K562 (cell line): ENCODE data around the gene CARS2. TPM values are rescaled to one million over a fixed set of nuclear protein-coding genes. Genes with fewer than 3 reads are reported as not detected.

Experiments
- ATAC-seq: fragments of 200-7000 bp; cut with Tn5 transposase; 3 replicates; pipeline ENCODE4 v1.9.1; 2020; ENCODE audit warnings: moderate library complexity
- BruUV-seq: library from RNA; stranded (reverse); fragments of 400-500 nt; replicated peaks from 2 replicates; lab custom pipeline; 2021; lab: Mats Ljungman, UMichigan
- CTCF ChIA-PET: fragments of 300-600 bp; formaldehyde crosslinking; extraction: SDS; loops from one replicate; lab custom pipeline; 2021; ENCODE audit warnings: low intra/inter-chr PET ratio; lab: Yijun Ruan, JAX
- POLR2A ChIA-PET: fragments of 300-600, 350-650 bp; sonication (Branson Sonifier 250); formaldehyde crosslinking; extraction: SDS; loops from one replicate; lab custom pipeline; 2021; ENCODE audit warnings: antibody characterized with exemption, inconsistent platforms; lab: Yijun Ruan, JAX
- DNase-seq, 4 experiments: peaks; one replicate each; pipeline versions ENCODE4 v3.0.0 to v3.0.0-alpha.2; 2011 to 2018; ENCODE audit warnings: low spot score in 3 of 4, mixed read lengths in 3 of 4; ENCODE audit errors: extremely low read depth in 1 of 4
- FAIRE-seq: peaks from 2 replicates; lab custom pipeline; 2011; peaks lifted over from hg19 to GRCh38; lab: Jason Lieb, UNC
- H2AFZ ChIP-seq: 2 replicates; pipeline ENCODE4 v1.6.0; 2011; ENCODE audit warnings: low read depth, low read length, control low read depth, inconsistent platforms
- H3K27ac ChIP-seq: fragments of 200-600 bp; 3 replicates; pipeline ENCODE4 v1.8.0; 2011; ENCODE audit warnings: low read depth, mild to moderate bottlenecking, control low read depth, inconsistent platforms, low read length, moderate library complexity, mixed read lengths; ENCODE audit errors: extremely low read depth
- H3K27me3 ChIP-seq, 2 experiments: fragments of 300-600 bp in 1 of 2; 2 replicates in 1 of 2; 3 replicates in 1 of 2; pipeline versions ENCODE4 v1.6.0 to v1.8.0; 2011; ENCODE audit warnings: inconsistent platforms in 2 of 2, low read length in 2 of 2, mild to moderate bottlenecking in 1 of 2, mixed read lengths in 1 of 2, moderate library complexity in 1 of 2; ENCODE audit not compliant: control insufficient read depth in 2 of 2, insufficient read depth in 2 of 2
- H3K36me3 ChIP-seq: fragments of 300-600 bp; 3 replicates; pipeline ENCODE4 v1.8.0; 2011; ENCODE audit warnings: mild to moderate bottlenecking, low read length, inconsistent platforms; ENCODE audit not compliant: control insufficient read depth, insufficient read depth
- H3K4me1 ChIP-seq, 2 experiments: fragments of 200-600 bp in 1 of 2; replicated peaks in 1 of 2; 2 replicates in 1 of 2; 3 replicates in 1 of 2; pipeline versions ENCODE4 v1.5.1 to v1.8.0; 2011; ENCODE audit warnings: inconsistent platforms in 2 of 2, low read length in 2 of 2, mild to moderate bottlenecking in 1 of 2, mixed read lengths in 1 of 2, moderate library complexity in 1 of 2; ENCODE audit not compliant: control insufficient read depth in 2 of 2, insufficient read depth in 2 of 2
- H3K4me2 ChIP-seq: 2 replicates; pipeline ENCODE4 v1.6.1; 2011; ENCODE audit warnings: low read length, control low read depth, inconsistent platforms, mixed read lengths; ENCODE audit not compliant: insufficient read depth
- H3K4me3 ChIP-seq: fragments of 200-600 bp; sonication (generic), shearing (Covaris generic); 2 replicates; pipeline ENCODE4 v1.5.1; 2016; ENCODE audit warnings: control low read depth, inconsistent platforms
- H3K79me2 ChIP-seq: fragments of 200-600 bp; 3 replicates; pipeline ENCODE4 v1.8.0; 2011; ENCODE audit warnings: low read length, inconsistent platforms; ENCODE audit not compliant: control insufficient read depth, insufficient read depth
- H3K9ac ChIP-seq, 2 experiments: 2 replicates each; pipeline versions ENCODE4 v1.6.0 to v1.6.1; 2011; ENCODE audit warnings: low read depth in 2 of 2, low read length in 2 of 2, control low read depth in 1 of 2, inconsistent platforms in 1 of 2, mild to moderate bottlenecking in 1 of 2, mixed read lengths in 1 of 2; ENCODE audit not compliant: insufficient read depth in 1 of 2
- H3K9me1 ChIP-seq: one replicate; pipeline ENCODE4 v1.6.0; 2011; ENCODE audit warnings: inconsistent platforms, mild to moderate bottlenecking, low read length, moderate library complexity; ENCODE audit not compliant: control insufficient read depth, insufficient read depth
- H3K9me3 ChIP-seq: replicated peaks from 2 replicates; pipeline ENCODE4 v1.5.1; 2011; ENCODE audit warnings: low read depth, low read length, inconsistent platforms; ENCODE audit not compliant: control insufficient read depth, insufficient read depth
- H4K20me1 ChIP-seq: replicated peaks from 2 replicates; pipeline ENCODE4 v1.6.1; 2011; ENCODE audit warnings: low read length, inconsistent platforms, mixed read lengths; ENCODE audit not compliant: control insufficient read depth, insufficient read depth
- BRD9 ChIP-seq: fragments of 450-650 bp; IDR thresholded peaks from 2 replicates; pipeline ENCODE4 v1.6.1; 2018; ENCODE audit warnings: low read depth; ENCODE audit not compliant: partially characterized antibody
- ETV1 ChIP-seq: fragments of 450-650 bp; conservative IDR thresholded peaks from 2 replicates; pipeline ENCODE4 v1.6.1; 2016; ENCODE audit warnings: missing genetic modification characterization, control low read depth, low read depth, missing compliant biosample characterization
- EWSR1 ChIP-seq: fragments of 450-650 bp; IDR thresholded peaks from 2 replicates; pipeline ENCODE4 v1.6.1; 2018; ENCODE audit warnings: borderline replicate concordance, mild to moderate bottlenecking, low read depth, moderate library complexity; ENCODE audit not compliant: partially characterized antibody
- L3MBTL2 ChIP-seq: fragments of 450-650 bp; IDR thresholded peaks from 2 replicates; pipeline ENCODE4 v1.6.1; 2016; ENCODE audit warnings: mild to moderate bottlenecking, moderate library complexity
- NFYB ChIP-seq: IDR thresholded peaks from 2 replicates; pipeline ENCODE4 v1.6.1; 2011; ENCODE audit warnings: mild to moderate bottlenecking, moderate library complexity; ENCODE audit not compliant: insufficient read length; ENCODE audit errors: extremely low read depth
- PRPF4 ChIP-seq: fragments of 200-400 bp; formaldehyde crosslinking; IDR thresholded peaks from one replicate; pipeline ENCODE4 v1.6.1; 2017; ENCODE audit warnings: low read length, low read depth, mild to moderate bottlenecking; ENCODE audit not compliant: insufficient read depth, poor library complexity, severe bottlenecking
- SAP30 ChIP-seq: fragments of 200-600 bp; sonication (generic); IDR thresholded peaks from 2 replicates; pipeline ENCODE4 v1.6.1; 2012; ENCODE audit warnings: borderline replicate concordance, low read depth, mild to moderate bottlenecking, moderate library complexity, low read length, control low read depth, inconsistent platforms; ENCODE audit not compliant: insufficient read depth, poor library complexity, severe bottlenecking
- TBP ChIP-seq: optimal IDR thresholded peaks from 2 replicates; pipeline ENCODE3; 2011; ENCODE audit warnings: low read depth, low read length, improper control_type of control experiment
- TRIM28 ChIP-seq: fragments of 450-650 bp; IDR thresholded peaks from 2 replicates; pipeline ENCODE4 v1.6.1; 2017
- ZC3H4 ChIP-seq: sonication (generic); formaldehyde crosslinking; IDR thresholded peaks from 2 replicates; pipeline ENCODE4 v1.9.0; 2021; ENCODE audit warnings: missing genetic modification reagents, borderline replicate concordance
- ZFX ChIP-seq: sonication (generic); formaldehyde crosslinking; IDR thresholded peaks from 2 replicates; pipeline ENCODE4 v1.8.0; 2022; ENCODE audit warnings: mild to moderate bottlenecking, missing genetic modification reagents, moderate library complexity
- ZNF668 ChIP-seq: fragments of 250-450 bp; sonication (Bioruptor Pico); IDR thresholded peaks from 2 replicates; pipeline ENCODE4 v1.8.0; 2022; ENCODE audit warnings: mild to moderate bottlenecking, inconsistent platforms
- ZNF766 ChIP-seq: fragments of 200-800 bp; sonication (Bioruptor generic); conservative IDR thresholded peaks from 2 replicates; pipeline ENCODE4 v1.6.1; 2016; ENCODE audit warnings: missing genetic modification characterization, missing compliant biosample characterization
- WGBS: fragments of 100-300 bp; shearing (Covaris generic); methylation state at CpG from one replicate; pipeline ENCODE4 v1.1.6; 2016; ENCODE audit warnings: low coverage, mixed read lengths; ENCODE audit not compliant: insufficient coverage; ENCODE audit errors: missing lambda C conversion rate; 5-methylcytosine and 5-hydroxymethylcytosine counted together
- in situ Hi-C: fragments of 300-500 bp; cut with MboI; formaldehyde crosslinking; loops from 4 replicates; pipeline ENCODE4 v1.15.0; 2018; ENCODE audit warnings: inconsistent platforms, mixed read lengths
- intact Hi-C: fragments of 100-400 bp; cut with micrococcal nuclease; formaldehyde crosslinking; loops from 2 replicates; pipeline ENCODE4 v1.14.2; 2022
- polyA plus RNA-seq, 8 experiments: library from polyadenylated mRNA; depleted of rRNA in 4 of 8; stranded (reverse) in 5 of 8; unstranded in 3 of 8; fragments of >200 nt; fragmentation: Nextera tagmentation in 2 of 8; fragmentation: Illumina TruSeq in 1 of 8; extraction: Ambion mirVana in 2 of 8; extraction: Trizol in 1 of 8; gene quantifications; 2 replicates each; pipeline versions ENCODE4 v1.2.1 to v1.2.3, GENCODE V29; 2011 to 2014; ENCODE audit warnings: inconsistent platforms in 1 of 8, missing spikeins in 1 of 8
- total RNA-seq, 7 experiments: library from RNA; depleted of rRNA in 6 of 7; stranded (reverse); fragments of >200 nt in 6 of 7; fragmentation: Illumina TruSeq in 2 of 7; extraction: Trizol in 2 of 7; gene quantifications; 2 replicates each; pipeline versions ENCODE4 v1.2.1 to v1.2.3, GENCODE V29; 2011 to 2021; ENCODE audit warnings: low replicate concordance in 1 of 7
- TF ChIP-seq, protein P1 (sequence below): fragments of 450-650 bp; formaldehyde crosslinking; conservative IDR thresholded peaks from 2 replicates; pipeline ENCODE4 v1.4.0; 2022; ENCODE audit warnings: mild to moderate bottlenecking, missing genetic modification characterization
- TF ChIP-seq, protein P2 (sequence below): conservative IDR thresholded peaks from 2 replicates; pipeline ENCODE4 v1.6.1; 2011; ENCODE audit warnings: low read depth, mild to moderate bottlenecking, low read length; ENCODE audit not compliant: control insufficient read depth
- TF ChIP-seq, protein P3 (sequence below): fragments of 450-650 bp; IDR thresholded peaks from 2 replicates; pipeline ENCODE4 v1.6.1; 2016; ENCODE audit warnings: antibody characterized with exemption

CARS2 gene
- total and polyA plus RNA-seq, 9 of the 15 experiments (the other 6 are each of a cell fraction or from before 2014, with no cell fraction given), result 1.7 to 37.4 (median 30.5) TPM

DNA sequence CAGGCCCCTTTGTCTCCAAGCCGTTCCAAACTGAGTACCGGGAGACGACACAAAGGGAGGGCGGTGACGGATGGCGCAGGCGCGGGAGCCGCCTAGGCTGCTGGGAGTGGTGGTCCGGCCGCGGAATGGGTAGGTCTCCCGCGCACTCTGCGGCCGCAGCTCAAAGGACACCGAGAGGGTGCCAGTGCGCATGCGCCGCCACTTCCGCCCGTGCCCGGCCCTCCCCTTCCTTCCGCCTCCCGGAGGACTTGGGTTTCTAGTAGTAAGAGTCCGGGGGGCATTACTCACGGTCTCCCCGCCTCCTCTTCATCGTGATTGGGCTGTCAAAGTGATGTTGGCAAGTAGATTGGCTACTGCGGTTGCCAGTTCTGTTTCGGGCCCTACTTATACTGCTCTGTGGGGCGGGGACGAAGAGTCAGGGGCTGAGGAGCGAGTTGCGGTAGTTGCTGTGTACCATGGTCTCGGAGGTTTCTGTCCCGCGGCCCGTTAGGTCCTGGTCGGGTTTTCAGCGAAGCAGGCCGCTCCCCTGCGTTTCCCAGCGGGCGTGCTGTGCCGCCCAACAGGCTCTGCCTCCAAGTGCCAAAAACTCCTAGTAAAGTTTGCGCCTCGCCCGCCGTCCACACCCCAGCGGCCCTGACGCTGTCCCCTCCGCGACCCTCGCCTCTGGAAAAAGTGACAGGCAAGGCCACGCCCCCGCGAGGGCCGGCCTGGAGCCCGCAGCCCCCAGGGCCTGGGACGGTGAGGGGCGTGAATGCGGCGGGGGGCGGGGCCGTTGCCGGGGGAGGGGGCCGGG, 7.1 kb upstream of the CARS2 start:
- under 1% methylated on average over 22 of the region's 68 CpGs for WGBS
- ATAC-seq (peak; percentile 72), FAIRE-seq (peak; percentile 96), DNase-seq (peak; percentile 84 to 96 (median 91))
- H4K20me1 ChIP-seq, result peaks cover 8% of the 10 kb centered on the region; the same call in 1 of the 2 replicates
- peaks cover 2 to 17% of the 10 kb centered on the region in 2 experiments; a peak in 2 of 5 replicates for H3K4me1 ChIP-seq
- ChIA-PET CTCF (interaction anchor here (0.7 kb wide), 1 partner anchor 104 kb away, joined by 3 read pairs; no protein-coding TSS in a partner anchor), POLR2A (interaction anchor here (0.6 to 1.2 kb wide), 4 partner anchors 9 to 550 kb away, joined by 3 to 5 read pairs (median 3); no protein-coding TSS in a partner anchor)
- peak overlapping the region; percentile 92 to 97 for H3K9ac ChIP-seq
- no peaks in the 10 kb centered on the region for H3K9me1 ChIP-seq
- in situ Hi-C loops (no loop called here), intact Hi-C loops (loop anchor here (2.0 to 10.0 kb wide), 4 partner anchors 102 to 258 kb away; partner anchors contain the start of gene ANKRD10)
- H3K4me2 ChIP-seq, result peak overlapping the region; percentile 85
- no peaks in the 10 kb centered on the region for H3K9me3 ChIP-seq
- no TSS peak for BruUV-seq
- H3K79me2 ChIP-seq, result peaks cover 49% of the 10 kb centered on the region
- H3K4me3 ChIP-seq, result peak overlapping the region; percentile 86
- H3K27ac ChIP-seq, result peak overlapping the region; percentile 97
- H3K36me3 ChIP-seq, result no peaks in the 10 kb centered on the region
- no peaks in the 10 kb centered on the region for H3K27me3 ChIP-seq
- H2AFZ ChIP-seq, result peak overlapping the region; percentile 89
- peak; percentile 99 for TF ChIP-seq ZC3H4 (CRISPR knock-in tag)
- TF ChIP-seq PRPF4, result peak; percentile 60
- TF ChIP-seq ZNF668 (CRISPR knock-in tag), result 0 out of 2 replicates have a peak, but pooled peaks have one; percentile 20
- TF ChIP-seq SAP30, result peak; percentile 36
- no peak for TF ChIP-seq TRIM28
- TF ChIP-seq, protein P1, sequence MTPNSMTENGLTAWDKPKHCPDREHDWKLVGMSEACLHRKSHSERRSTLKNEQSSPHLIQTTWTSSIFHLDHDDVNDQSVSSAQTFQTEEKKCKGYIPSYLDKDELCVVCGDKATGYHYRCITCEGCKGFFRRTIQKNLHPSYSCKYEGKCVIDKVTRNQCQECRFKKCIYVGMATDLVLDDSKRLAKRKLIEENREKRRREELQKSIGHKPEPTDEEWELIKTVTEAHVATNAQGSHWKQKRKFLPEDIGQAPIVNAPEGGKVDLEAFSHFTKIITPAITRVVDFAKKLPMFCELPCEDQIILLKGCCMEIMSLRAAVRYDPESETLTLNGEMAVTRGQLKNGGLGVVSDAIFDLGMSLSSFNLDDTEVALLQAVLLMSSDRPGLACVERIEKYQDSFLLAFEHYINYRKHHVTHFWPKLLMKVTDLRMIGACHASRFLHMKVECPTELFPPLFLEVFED (CRISPR knock-in tag), result 0 out of 2 replicates have a peak, but pooled peaks have one; percentile 62
- peak; percentile 74 for TF ChIP-seq ZNF766 (CRISPR knock-in tag)
- TF ChIP-seq, protein P2, sequence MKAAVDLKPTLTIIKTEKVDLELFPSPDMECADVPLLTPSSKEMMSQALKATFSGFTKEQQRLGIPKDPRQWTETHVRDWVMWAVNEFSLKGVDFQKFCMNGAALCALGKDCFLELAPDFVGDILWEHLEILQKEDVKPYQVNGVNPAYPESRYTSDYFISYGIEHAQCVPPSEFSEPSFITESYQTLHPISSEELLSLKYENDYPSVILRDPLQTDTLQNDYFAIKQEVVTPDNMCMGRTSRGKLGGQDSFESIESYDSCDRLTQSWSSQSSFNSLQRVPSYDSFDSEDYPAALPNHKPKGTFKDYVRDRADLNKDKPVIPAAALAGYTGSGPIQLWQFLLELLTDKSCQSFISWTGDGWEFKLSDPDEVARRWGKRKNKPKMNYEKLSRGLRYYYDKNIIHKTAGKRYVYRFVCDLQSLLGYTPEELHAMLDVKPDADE, result peak; percentile 27; the same call in 1 of the 2 replicates
- TF ChIP-seq L3MBTL2, result 0 out of 2 replicates have a peak, but pooled peaks have one; percentile 14
- TF ChIP-seq NFYB, result peak; percentile 96
- TF ChIP-seq ETV1, result peak; percentile 66
- TF ChIP-seq ZFX (CRISPR knock-in tag), result peak; percentile 87
- TF ChIP-seq BRD9, result peak; percentile 44
- no peak for TF ChIP-seq EWSR1
- TF ChIP-seq, protein P3, sequence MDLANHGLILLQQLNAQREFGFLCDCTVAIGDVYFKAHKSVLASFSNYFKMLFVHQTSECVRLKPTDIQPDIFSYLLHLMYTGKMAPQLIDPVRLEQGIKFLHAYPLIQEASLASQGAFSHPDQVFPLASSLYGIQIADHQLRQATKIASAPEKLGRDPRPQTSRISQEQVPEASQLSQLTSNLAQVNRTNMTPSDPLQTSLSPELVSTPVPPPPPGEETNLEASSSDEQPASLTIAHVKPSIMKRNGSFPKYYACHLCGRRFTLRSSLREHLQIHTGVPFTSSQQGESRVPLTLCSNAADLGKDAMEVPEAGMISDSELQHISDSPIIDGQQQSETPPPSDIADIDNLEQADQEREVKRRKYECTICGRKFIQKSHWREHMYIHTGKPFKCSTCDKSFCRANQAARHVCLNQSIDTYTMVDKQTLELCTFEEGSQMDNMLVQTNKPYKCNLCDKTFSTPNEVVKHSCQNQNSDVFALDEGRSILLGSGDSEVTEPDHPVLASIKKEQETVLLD, result peak; percentile 98
- TF ChIP-seq TBP, result peak; percentile 98
